Activated naive CD8-positive, alpha-beta T cell treated with anti-CD3 and anti-CD28 coated beads for 36 hours (primary cell): ENCODE data around the gene ALG6. TPM values are rescaled to one million over a fixed set of nuclear protein-coding genes. Genes with fewer than 3 reads are reported as not detected.

Experiments
- DNase-seq: peaks from one replicate; pipeline ENCODE4 v3.0.0; 2021
- H3K27ac Mint-ChIP-seq: one replicate; pipeline ENCODE4 v1.8.0; 2022; ENCODE audit warnings: mild to moderate bottlenecking, moderate library complexity, mixed read lengths
- H3K27me3 Mint-ChIP-seq: one replicate; pipeline ENCODE4 v1.8.0; 2022; ENCODE audit warnings: mild to moderate bottlenecking, mixed read lengths
- H3K36me3 Mint-ChIP-seq: one replicate; pipeline ENCODE4 v1.8.0; 2021; ENCODE audit warnings: mild to moderate bottlenecking, mixed read lengths
- H3K4me1 Mint-ChIP-seq: one replicate; pipeline ENCODE4 v1.8.0; 2021; ENCODE audit warnings: mixed read lengths
- H3K4me3 Mint-ChIP-seq: one replicate; pipeline ENCODE4 v1.8.0; 2022; ENCODE audit warnings: mild to moderate bottlenecking, moderate library complexity, mixed read lengths
- H3K9me3 Mint-ChIP-seq: one replicate; pipeline ENCODE4 v1.8.0; 2022; ENCODE audit warnings: mixed read lengths
- total RNA-seq, 2 experiments: library from RNA; stranded (reverse); gene quantifications; one replicate each; pipeline ENCODE4 v1.2.3, GENCODE V29; 2021

ALG6 gene
- total RNA-seq, 2 experiments from 2014 or later = 17.4 to 17.8 TPM

GRCh38 chr1:63480057-63480456, 112.6 kb downstream of the ALG6 start:
- peaks cover 2% of the 10 kb centered on the region for H3K4me1 Mint-ChIP-seq
- no peaks in the 10 kb centered on the region for H3K27me3 Mint-ChIP-seq
- H3K4me3 Mint-ChIP-seq = no peak overlapping the region
- no peak overlapping the region for H3K27ac Mint-ChIP-seq
- H3K36me3 Mint-ChIP-seq = peaks cover 9% of the 10 kb centered on the region
- no peak for DNase-seq
- no peaks in the 10 kb centered on the region for H3K9me3 Mint-ChIP-seq

GRCh38 chr1:63486629-63487028, 119.2 kb downstream of the ALG6 start:
- Mint-ChIP-seq H3K9me3 (no peaks in the 10 kb centered on the region), H3K36me3 (peaks cover 8% of the 10 kb centered on the region), H3K27ac (no peak overlapping the region), H3K4me1 (peaks cover 2% of the 10 kb centered on the region), H3K27me3 (no peaks in the 10 kb centered on the region), H3K4me3 (no peak overlapping the region)
- no peak for DNase-seq

GRCh38 chr1:63487336-63488065, 120.1 kb downstream of the ALG6 start:
- H3K4me3 Mint-ChIP-seq = no peak overlapping the region
- no peak for DNase-seq
- H3K27me3 Mint-ChIP-seq = no peaks in the 10 kb centered on the region
- no peaks in the 10 kb centered on the region for H3K9me3 Mint-ChIP-seq
- H3K36me3 Mint-ChIP-seq = peaks cover 9% of the 10 kb centered on the region
- peaks cover 4% of the 10 kb centered on the region for H3K4me1 Mint-ChIP-seq
- H3K27ac Mint-ChIP-seq = no peak overlapping the region

Other genes starting within 250 kb of the ALG6 start
- gene FOXD3, start 45.1 kb upstream of the ALG6 start, total RNA-seq = not detected
- gene ITGB3BP, start 155.6 kb downstream of the ALG6 start, total RNA-seq = 10 to 100 TPM; 60.2 to 60.8 TPM
- 1 to 10 TPM; 5.9 to 6.9 TPM for gene EFCAB7, start 155.9 kb downstream of the ALG6 start, total RNA-seq
- 10 to 100 TPM; 45.3 to 46.1 TPM for gene PGM1, start 225.8 kb downstream of the ALG6 start, total RNA-seq